ENCODE measurements around the gene PEX7.

Gene PEX7, protein sequence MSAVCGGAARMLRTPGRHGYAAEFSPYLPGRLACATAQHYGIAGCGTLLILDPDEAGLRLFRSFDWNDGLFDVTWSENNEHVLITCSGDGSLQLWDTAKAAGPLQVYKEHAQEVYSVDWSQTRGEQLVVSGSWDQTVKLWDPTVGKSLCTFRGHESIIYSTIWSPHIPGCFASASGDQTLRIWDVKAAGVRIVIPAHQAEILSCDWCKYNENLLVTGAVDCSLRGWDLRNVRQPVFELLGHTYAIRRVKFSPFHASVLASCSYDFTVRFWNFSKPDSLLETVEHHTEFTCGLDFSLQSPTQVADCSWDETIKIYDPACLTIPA

DNA sequence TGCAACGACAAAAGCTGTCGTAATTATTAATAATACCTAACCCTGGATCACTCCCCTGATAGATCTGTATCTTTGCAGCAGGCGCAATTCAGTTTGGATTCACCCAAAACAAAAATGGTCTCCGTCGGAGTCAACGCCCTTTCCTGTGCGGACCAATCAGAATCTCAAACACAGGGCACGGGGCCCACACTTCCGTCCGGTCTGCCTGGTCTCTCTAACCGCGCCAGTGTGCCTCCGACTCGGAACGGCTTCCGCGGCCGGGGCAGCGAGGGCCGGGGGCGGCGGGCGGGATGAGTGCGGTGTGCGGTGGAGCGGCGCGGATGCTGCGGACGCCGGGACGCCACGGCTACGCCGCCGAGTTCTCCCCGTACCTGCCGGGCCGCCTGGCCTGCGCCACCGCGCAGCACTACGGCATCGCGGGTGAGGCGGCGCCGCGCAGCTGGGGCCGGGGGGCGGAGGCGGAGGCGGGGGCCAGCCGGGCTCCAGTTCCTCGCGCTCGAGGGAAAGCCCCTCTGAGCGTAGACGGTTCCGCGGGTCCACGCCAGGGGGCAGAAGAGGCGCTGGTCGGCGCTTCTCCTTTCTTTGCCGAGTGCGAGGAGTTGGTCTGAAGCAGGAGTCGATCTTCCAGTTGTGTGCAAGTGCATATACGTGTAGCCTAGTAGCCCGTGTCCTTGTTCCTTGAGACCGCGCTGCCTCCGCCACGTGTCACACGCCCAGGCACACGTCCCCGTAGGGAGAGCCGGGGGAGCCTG is at the start of gene PEX7:
Gene PEX7, plus strand, starts transcription at position 217 of the 752 bp plus-strand sequence. Its CDS starts 74 bp downstream, at position 291.
- no peaks in the 10 kb centered on the region for H3K9me3 ChIP-seq
- peak within 1 kb of the TSS; percentile 60 to 74 for H3K4me3 ChIP-seq (ENCODE audit: low read depth in 1 of 2, low read length in 1 of 2)
- TF ChIP-seq, protein P1, sequence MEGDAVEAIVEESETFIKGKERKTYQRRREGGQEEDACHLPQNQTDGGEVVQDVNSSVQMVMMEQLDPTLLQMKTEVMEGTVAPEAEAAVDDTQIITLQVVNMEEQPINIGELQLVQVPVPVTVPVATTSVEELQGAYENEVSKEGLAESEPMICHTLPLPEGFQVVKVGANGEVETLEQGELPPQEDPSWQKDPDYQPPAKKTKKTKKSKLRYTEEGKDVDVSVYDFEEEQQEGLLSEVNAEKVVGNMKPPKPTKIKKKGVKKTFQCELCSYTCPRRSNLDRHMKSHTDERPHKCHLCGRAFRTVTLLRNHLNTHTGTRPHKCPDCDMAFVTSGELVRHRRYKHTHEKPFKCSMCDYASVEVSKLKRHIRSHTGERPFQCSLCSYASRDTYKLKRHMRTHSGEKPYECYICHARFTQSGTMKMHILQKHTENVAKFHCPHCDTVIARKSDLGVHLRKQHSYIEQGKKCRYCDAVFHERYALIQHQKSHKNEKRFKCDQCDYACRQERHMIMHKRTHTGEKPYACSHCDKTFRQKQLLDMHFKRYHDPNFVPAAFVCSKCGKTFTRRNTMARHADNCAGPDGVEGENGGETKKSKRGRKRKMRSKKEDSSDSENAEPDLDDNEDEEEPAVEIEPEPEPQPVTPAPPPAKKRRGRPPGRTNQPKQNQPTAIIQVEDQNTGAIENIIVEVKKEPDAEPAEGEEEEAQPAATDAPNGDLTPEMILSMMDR (IDR thresholded peaks at IDR 0.05), result peak; percentile 83
- no peaks in the 10 kb centered on the region for H3K27me3 ChIP-seq
- H3K27ac ChIP-seq, result peak within 1 kb of the TSS; percentile 80
- peaks cover 14 to 15% of the 10 kb centered on the region in 2 experiments for H3K4me1 ChIP-seq (ENCODE audit: control insufficient read depth in 1 of 2, insufficient read depth in 1 of 2, low read depth in 1 of 2, low read length in 1 of 2)
- H3K36me3 ChIP-seq, result peaks cover 8% of the 10 kb centered on the region

DNA sequence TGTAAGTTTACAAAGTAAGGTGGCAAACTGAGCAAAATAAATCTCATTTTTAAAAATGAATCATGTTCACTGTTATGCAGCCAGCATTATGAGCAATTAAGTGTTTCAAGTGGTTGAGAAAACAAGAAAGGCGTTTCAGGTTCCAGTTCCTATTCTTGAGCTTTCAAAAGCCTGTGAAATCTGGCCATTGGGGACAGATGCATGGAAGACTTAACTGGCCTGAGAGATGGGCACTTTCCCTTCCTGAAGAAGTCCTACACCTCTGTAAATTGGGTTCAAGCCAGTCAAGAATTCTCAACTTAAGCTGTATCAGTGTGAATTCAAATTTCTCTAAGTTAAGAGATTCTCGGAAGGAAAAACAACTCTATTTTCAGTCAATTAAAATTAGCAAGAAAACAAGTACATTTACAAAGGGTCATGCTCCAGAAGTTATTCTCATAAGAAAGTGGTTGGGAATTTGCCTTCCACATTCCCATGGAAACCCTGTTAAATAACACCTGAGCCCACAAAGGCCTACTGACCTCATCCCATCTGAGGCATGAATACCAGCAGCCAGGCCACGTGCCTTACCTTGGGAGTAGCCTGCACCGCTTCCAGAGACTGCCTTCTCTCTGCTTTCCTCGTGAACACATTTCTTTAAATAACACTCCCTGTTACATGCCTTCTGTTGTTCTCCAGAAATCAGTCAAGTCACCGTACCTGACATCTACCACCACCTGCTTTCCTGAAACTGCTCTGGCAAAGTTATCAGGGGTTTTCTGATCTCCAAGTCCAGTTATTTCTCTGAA is 49.5 kb upstream of the PEX7 start:
- Histone ChIP-seq H3K4me1 (ENCODE audit: control insufficient read depth in 1 of 2, insufficient read depth in 1 of 2, low read depth in 1 of 2, low read length in 1 of 2) (peaks cover 59 to 78% of the 10 kb centered on the region in 2 experiments), H3K27ac (peak overlapping the region; percentile 79), H3K4me3 (ENCODE audit: low read depth in 1 of 2, low read length in 1 of 2) (no peak overlapping the region), H3K9me3 (no peaks in the 10 kb centered on the region), H3K36me3 (no peaks in the 10 kb centered on the region), H3K27me3 (no peaks in the 10 kb centered on the region)
- TF ChIP-seq, protein P1 (IDR thresholded peaks at IDR 0.05), result no peak

DNA sequence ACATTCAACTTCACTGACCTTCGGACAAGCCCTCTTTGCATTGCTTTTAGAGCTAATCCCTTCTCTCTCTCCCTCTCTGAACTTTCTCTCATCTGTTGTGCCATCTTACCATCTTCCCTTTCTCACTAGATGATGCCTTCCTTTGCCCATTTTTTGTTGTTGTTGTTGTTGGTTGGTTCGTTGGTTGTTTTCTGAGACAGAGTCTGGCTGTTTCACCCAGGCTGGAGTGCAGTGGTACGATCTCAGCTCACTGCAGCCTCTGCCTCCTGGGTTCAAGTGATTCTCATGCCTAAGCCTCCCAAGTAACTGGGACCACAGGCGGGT is 49.0 kb upstream of the PEX7 start:
- H3K27me3 ChIP-seq, result no peaks in the 10 kb centered on the region
- peaks cover 53 to 72% of the 10 kb centered on the region in 2 experiments for H3K4me1 ChIP-seq (ENCODE audit: control insufficient read depth in 1 of 2, insufficient read depth in 1 of 2, low read depth in 1 of 2, low read length in 1 of 2)
- no peaks in the 10 kb centered on the region for H3K36me3 ChIP-seq
- TF ChIP-seq, protein P1 (IDR thresholded peaks at IDR 0.05), result no peak
- H3K4me3 ChIP-seq (ENCODE audit: low read depth in 1 of 2, low read length in 1 of 2), result no peak overlapping the region
- H3K9me3 ChIP-seq, result no peaks in the 10 kb centered on the region
- H3K27ac ChIP-seq, result peak overlapping the region; percentile 79

DNA sequence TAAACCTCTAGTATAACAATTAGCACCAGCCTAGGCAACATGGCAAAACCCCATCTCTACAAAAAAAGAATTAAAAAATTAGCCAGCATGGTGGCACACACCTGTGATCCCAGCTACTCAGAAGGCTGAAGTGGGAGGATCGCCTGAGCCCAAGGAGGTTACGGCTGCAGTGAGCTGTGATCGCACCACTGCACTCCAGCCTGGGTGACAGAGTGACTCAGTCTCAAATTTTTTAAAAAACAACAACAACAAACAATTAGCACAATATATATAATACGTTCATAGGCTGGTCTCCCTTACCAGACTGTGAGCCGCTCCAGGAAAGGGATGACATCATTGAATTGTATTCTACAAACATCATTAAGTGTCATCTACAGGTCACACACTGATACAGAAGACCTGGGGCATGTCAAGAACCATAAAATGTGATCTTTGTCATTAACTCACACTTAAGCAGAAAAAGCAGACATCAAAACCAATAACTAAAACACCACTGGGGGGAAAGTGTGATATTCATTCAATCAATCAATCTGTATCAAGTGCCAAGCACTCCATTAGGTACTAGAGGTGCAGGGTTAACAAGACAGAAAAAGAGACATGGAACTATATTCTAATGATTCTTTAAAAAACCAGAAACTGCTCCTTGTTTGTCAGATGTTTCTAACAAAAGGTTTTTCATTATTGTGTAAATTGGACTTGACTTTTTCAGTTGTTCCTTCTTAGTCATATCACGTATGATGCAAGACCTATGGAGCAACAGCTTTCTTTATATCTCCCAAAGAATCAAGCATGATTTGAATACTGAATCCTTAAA is 48.0 kb upstream of the PEX7 start:
- Histone ChIP-seq H3K9me3 (no peaks in the 10 kb centered on the region), H3K27ac (peak overlapping the region; percentile 79), H3K4me3 (ENCODE audit: low read depth in 1 of 2, low read length in 1 of 2) (peak overlapping the region; percentile 2 to 10), H3K36me3 (no peaks in the 10 kb centered on the region), H3K27me3 (no peaks in the 10 kb centered on the region), H3K4me1 (ENCODE audit: control insufficient read depth in 1 of 2, insufficient read depth in 1 of 2, low read depth in 1 of 2, low read length in 1 of 2) (peaks cover 48 to 62% of the 10 kb centered on the region in 2 experiments)
- TF ChIP-seq, protein P1 (IDR thresholded peaks at IDR 0.05), result no peak

DNA sequence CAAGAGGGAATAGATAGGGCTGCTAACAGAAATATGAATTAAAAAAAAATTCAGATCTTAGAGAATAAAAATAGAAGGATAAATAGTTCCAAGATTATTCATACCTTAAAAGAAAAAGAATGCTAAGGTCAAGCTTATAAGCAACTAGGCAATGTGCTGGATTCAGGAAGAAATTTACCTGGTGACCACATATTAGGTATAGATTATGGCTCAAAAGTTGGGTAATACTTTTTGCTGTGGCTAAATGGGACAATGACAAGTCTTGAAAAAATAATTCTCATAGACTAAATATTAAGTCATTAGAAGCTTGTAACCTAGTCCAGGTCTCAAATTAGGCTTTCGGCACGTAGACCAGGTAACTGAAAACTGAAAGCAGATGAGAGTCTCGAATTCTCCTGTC is 47.3 kb upstream of the PEX7 start:
- H3K9me3 ChIP-seq, result no peaks in the 10 kb centered on the region
- peak overlapping the region; percentile 79 for H3K27ac ChIP-seq
- peak overlapping the region in 1 of 2 experiments; percentile 2 for H3K4me3 ChIP-seq (ENCODE audit: low read depth in 1 of 2, low read length in 1 of 2)
- TF ChIP-seq, protein P1 (IDR thresholded peaks at IDR 0.05), result no peak
- H3K36me3 ChIP-seq, result no peaks in the 10 kb centered on the region
- peaks cover 48 to 67% of the 10 kb centered on the region in 2 experiments for H3K4me1 ChIP-seq (ENCODE audit: control insufficient read depth in 1 of 2, insufficient read depth in 1 of 2, low read depth in 1 of 2, low read length in 1 of 2)
- H3K27me3 ChIP-seq, result no peaks in the 10 kb centered on the region
